ENCODE measurements around the gene FUT2.

DNA sequence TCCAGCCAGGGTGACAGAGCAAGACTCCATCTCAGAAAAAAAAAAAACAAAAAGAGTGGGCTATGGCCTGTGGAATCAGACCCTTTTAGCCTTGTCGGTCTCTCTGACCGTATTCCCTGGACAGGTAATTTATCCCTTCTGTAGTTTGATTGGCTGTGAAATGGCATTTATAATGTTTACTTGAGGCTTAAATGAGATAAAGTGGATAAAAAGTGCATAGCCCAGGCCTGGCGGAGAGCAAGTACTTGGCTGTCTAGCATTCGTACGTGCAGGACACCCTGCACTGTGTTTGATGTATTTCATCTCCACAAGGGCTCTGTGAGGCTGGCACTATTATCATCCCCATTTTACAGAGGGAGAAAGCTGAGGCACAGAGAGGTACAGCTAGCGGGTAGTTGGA lies 30.0 kb upstream of the FUT2 start:
- TF ChIP-seq EZH2 (IDR thresholded peaks at IDR 0.05; ENCODE audit: borderline replicate concordance) = no peak
- TF ChIP-seq, protein P1, sequence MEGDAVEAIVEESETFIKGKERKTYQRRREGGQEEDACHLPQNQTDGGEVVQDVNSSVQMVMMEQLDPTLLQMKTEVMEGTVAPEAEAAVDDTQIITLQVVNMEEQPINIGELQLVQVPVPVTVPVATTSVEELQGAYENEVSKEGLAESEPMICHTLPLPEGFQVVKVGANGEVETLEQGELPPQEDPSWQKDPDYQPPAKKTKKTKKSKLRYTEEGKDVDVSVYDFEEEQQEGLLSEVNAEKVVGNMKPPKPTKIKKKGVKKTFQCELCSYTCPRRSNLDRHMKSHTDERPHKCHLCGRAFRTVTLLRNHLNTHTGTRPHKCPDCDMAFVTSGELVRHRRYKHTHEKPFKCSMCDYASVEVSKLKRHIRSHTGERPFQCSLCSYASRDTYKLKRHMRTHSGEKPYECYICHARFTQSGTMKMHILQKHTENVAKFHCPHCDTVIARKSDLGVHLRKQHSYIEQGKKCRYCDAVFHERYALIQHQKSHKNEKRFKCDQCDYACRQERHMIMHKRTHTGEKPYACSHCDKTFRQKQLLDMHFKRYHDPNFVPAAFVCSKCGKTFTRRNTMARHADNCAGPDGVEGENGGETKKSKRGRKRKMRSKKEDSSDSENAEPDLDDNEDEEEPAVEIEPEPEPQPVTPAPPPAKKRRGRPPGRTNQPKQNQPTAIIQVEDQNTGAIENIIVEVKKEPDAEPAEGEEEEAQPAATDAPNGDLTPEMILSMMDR (IDR thresholded peaks at IDR 0.05; ENCODE audit: poor library complexity) = no peak
